GM10266 (cell line): ENCODE data around the gene DPY19L1.
"Not testable (repeated sequence)": the region's sequence is repeated elsewhere in the genome, so short reads cannot be mapped to it uniquely, and the experiment has no call there.

ENCODE experiments used
- DNase-seq: peaks from one replicate; pipeline ENCODE4 v3.0.0; 2012; ENCODE audit errors: extremely low spot score
- TF ChIP-seq, protein P1 (sequence below): IDR thresholded peaks from 2 replicates; pipeline ENCODE4 v1.5.1; 2012; ENCODE audit warnings: mild to moderate bottlenecking, low read depth; ENCODE audit not compliant: control insufficient read depth, insufficient read depth; ENCODE audit errors: missing control alignments

The DPY19L1 gene

GRCh38 chr7:34889951-34890350 is 147.3 kb downstream of the DPY19L1 start:
- no peak for DNase-seq
- TF ChIP-seq, protein P1, sequence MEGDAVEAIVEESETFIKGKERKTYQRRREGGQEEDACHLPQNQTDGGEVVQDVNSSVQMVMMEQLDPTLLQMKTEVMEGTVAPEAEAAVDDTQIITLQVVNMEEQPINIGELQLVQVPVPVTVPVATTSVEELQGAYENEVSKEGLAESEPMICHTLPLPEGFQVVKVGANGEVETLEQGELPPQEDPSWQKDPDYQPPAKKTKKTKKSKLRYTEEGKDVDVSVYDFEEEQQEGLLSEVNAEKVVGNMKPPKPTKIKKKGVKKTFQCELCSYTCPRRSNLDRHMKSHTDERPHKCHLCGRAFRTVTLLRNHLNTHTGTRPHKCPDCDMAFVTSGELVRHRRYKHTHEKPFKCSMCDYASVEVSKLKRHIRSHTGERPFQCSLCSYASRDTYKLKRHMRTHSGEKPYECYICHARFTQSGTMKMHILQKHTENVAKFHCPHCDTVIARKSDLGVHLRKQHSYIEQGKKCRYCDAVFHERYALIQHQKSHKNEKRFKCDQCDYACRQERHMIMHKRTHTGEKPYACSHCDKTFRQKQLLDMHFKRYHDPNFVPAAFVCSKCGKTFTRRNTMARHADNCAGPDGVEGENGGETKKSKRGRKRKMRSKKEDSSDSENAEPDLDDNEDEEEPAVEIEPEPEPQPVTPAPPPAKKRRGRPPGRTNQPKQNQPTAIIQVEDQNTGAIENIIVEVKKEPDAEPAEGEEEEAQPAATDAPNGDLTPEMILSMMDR: no peak

DNA sequence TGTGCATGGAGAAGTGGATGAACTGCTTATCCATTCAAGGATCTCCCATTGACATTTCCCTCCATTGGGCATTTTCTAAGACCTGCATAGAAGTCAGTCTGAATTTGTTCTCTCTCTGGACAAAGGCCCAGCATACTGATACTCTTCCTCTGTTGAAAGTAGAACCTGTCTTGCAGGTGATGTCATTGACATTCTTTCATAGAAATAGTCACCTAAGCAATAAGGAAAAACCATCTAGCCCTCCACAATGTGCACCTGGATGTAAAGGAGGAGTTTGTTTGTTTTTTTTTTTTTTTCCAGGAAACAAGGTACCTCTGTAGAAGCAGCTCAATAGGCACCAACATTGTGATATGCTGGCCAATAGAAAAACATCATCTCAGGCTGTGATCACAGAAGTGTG is 150.4 kb downstream of the DPY19L1 start:
- TF ChIP-seq, protein P1: no peak
- DNase-seq: no peak

- DNase-seq: not testable (repeated sequence)
Observed at GRCh38 chr7:34883855-34884254, 153.4 kb downstream of the DPY19L1 start.

DNA sequence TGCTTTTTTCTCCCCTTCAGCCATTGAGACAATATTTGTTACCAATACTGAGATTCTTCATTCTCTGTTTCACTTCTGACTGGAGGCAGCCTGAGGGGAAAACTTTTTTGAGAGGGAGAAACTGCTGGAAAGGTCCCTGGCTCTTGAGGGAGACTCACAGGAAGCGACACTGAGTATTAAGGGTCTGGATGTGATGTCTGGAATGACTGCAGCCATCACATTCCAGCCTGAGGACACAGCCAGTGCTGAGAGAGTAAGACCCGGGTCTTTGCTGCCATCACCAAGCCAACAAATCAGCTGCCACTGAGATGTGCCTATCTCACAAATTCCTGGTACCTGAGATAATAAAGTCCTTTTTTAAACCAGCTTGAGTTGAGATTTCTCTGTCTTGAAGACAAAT is 157.4 kb downstream of the DPY19L1 start:
- no peak for DNase-seq
- TF ChIP-seq, protein P1: no peak

- not testable (repeated sequence) for DNase-seq
Observed at GRCh38 chr7:34878944-34879735, 158.1 kb downstream of the DPY19L1 start.
